SH-SY5Y (cell line): Measurements from ENCODE around the gene OR6P1.

ENCODE experiments used
- GATA2 ChIP-seq: IDR thresholded peaks from 2 replicates; pipeline ENCODE4 v1.6.1; 2011; ENCODE audit warnings: mild to moderate bottlenecking, low read depth, low read length
- GATA3 ChIP-seq: IDR thresholded peaks from 2 replicates; pipeline ENCODE4 v1.6.1; 2011; ENCODE audit warnings: low read depth, mild to moderate bottlenecking, low read length, moderate library complexity

DNA sequence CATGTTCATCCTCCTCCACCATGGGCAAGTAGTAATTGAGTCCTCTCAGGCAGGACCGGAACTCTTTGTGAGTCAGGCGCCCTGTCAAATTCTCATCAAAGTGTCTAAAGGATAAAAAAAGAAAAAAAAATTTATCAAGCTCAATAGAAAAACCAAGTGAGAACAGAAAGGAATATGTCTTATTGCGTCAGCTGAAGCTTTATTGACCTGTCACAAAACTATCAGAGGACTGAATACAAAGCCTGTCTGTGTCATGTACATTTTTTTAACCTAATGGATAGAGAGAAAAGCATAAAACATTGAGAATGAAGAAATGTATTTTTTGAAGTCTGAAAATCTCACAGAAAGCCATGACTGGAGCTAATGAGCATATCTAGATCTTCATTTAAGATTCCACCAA is 43.4 kb upstream of the OR6P1 start:
- TF ChIP-seq GATA3: no peak
- TF ChIP-seq GATA2: no peak
